DMS153 treated with DMSO at 0.1 percent for 48 hours (cell line): Measurements from ENCODE around the gene HNRNPU.
"Not testable (repeated sequence)": the region's sequence is repeated elsewhere in the genome, so short reads cannot be mapped to it uniquely, and the experiment has no call there.

Experiments used
- DNase-seq: peaks from one replicate; lab custom pipeline; 2025; ENCODE audit not compliant: unreplicated experiment; lab: John Stamatoyannopoulos, UW

HNRNPU gene

DNA sequence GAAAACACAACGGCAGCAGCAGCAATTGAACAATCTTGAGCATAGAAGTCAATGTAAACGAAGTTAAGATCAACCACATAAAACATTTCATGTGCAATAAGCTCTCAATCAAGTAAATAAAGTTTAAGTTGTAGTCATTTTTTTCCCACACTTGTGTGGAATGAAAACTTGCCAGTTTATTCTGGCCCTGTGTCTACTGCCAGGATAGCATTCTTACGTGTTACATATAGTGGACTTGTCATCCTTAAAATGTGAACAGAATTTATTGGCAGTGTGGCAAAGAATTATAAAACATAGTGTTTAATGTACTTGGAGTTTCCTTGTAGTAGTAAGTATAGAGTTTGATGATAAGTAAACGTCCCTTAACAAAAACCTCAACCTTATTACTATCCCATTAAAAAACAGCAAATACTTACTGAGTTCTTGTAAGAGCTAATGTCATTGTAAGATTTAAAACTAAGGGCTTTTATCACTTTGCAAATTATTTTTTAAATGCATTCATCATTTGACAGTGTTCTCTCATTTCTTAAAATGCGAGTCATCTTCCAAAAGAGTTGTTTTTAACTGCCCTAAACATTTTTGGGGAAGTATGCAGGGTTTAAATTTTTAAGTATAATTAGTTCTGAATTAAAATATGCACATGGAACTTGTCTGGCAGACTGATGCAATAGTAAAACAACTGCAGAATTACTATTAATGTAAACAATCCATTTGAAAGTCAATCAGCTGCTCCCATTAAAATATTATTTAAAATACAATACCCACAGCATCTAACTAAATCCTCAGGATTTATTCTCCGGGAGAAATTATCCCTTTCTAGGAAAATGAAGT, 21.0 kb downstream of the HNRNPU start:
- no peak for DNase-seq

- no peak for DNase-seq
Measured at GRCh38 chr1:244841273-244841927, 22.9 kb downstream of the HNRNPU start.

GRCh38 chr1:244840219-244840794, 24.0 kb downstream of the HNRNPU start:
- DNase-seq: no peak

- no peak for DNase-seq
Measured at GRCh38 chr1:244839656-244840055, 24.7 kb downstream of the HNRNPU start.

DNA sequence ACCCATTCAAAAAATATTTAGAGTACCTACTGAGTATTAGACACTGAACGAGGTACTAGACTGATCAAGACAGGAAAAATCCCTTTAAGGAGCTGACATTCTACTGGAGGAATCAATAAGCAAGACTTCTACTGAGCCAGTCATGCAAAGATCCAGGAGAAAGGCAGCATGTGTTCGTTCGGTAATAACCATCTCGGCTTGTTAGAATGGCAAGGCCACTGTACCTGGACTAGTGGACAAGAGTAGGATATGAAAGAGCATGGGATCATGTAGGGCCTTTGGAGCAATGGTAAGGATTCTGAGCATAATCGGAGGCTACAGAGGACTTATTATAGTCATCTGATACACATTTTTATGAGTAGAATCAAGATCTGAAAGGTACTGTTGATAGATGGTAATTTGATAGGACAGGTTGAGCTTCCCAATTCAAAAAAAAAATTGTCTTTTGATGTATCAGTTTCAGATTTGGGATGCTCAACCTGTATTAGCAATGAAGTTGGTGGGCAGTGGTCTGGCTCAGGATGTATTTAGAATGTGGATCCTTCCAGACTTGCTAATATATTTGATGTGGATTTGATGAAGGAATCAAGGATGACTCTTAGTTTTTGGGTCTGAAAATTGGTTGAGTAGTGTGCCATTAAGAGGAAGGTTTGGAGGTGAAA, 26.6 kb downstream of the HNRNPU start:
- DNase-seq: no peak

DNA sequence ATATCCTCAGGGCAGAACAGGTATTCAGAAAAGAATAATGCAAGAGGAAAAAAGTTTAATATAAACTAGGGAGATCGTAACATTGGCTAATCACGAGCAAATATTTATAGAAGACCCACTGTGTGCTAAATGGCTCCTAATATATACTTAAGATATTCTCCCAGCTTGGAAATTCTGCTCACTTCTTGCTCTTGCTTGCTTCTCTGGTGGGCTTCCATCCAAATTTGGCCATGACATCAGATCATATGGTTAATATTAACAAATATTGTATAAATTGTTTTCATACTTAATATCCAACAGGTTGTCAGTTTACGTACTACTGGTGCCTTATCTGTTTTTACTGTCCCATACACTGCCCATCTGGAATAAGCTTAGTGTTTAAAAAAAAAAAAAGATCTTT, 27.8 kb downstream of the HNRNPU start:
- no peak for DNase-seq

- DNase-seq: peak; percentile 49
Measured at GRCh38 chr1:244836135-244836521, 28.2 kb downstream of the HNRNPU start.

DNA sequence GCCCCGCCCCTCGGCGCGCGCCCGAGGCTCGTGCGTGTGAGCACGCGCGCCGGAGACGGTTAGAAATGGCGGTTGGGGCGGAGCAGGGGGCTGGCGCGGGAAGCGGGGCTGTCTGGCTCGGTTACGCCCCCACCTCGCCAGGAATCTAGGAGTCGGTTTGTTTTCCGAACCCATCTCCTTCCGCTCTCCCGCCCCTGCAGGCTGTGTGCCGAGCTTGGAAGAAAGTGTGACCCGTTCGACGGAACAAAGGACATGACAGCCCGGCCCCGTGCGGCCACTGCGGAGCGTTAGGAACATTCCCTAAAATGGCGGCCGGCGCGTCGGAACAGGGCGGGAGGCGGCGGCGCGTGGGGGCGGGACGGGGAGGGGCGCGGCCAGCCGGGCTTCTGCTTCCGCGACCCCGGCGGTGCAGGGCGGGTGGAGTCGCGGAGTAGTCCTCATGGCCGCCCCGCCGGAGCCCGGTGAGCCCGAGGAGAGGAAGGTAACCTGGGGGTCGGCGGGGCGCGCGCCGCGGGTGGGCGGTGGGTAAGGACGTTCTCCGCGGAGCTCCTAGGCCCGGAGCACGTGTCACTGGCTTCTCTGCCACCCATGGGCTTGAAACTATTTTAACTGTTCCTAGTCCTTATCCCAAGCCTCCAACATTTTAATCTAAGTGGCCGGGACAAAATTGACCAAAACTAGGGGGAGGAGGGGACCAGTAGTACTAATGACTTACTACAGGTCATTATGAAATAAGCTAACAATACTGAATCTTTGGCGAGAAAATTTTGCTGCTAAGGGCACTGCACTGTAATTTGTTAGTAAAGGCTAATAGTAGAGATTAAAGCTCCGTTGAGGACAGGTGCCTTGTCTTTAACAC, 28.8 kb downstream of the HNRNPU start, which contains the start of gene COX20:
Gene COX20 (plus strand): TSS at position 383 of the 859 bp plus-strand sequence. CDS start 57 bp downstream, at position 440.
- peak; percentile 90 for DNase-seq

DNA sequence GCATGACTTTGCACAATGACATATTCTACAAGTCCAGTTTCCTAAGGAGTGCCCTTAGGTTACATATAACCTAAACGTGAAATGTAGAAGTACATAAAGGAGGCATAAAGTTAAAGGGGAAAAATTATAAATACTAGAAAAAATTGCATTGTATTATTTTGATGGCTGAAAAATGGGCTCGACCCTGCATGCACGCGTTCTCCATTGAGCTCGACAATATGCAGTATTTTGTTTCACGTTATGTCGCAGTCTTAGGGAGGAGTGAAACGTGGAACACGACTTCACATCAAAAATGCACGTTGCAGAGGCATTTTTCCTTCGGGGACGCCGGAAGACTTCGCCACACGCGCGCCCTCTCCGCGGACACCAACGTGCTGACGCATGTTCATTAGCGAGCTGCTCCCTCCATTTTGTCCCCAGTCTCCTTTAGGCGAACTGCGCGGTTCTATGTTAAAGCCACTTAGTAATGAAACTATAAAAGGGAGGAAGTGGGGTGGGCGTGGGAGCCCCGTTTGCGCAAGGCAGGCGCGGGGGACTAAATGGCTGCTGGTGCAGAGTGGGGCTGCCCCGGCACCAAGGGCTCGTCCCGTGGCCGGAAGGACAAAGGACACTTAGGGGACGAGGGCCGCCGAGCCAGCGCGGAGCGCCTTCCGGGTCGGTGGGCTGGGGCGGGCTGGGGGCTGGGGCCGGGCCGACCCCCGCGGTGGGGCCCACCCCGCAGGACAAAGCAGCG, 29.6 kb downstream of the HNRNPU start:
- DNase-seq: peak; percentile 94

GRCh38 chr1:244833734-244834542, 30.4 kb downstream of the HNRNPU start:
- DNase-seq: peak; percentile 89

DNA sequence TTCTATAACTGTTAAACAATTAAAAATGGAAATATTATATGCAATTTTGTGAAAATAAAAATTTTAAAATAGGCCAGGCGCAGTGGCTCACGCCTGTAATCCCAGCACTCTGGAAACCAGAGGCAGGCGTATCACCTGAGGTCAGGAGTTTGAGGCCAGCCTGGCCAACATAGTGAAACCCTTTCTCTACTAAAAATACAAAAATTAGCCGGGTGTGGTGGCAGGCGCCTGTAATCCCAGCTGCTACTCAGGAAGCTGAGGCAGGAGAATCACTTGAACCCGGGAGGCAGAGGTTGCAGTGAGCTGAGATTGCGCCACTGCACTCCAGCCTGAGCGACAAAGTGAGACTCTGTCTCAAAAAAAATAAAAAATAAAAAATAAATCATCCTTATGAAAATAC, 31.1 kb downstream of the HNRNPU start:
- not testable (repeated sequence) for DNase-seq

GRCh38 chr1:244830639-244831038, 33.7 kb downstream of the HNRNPU start:
- no peak for DNase-seq

GRCh38 chr1:244826712-244827111, 37.6 kb downstream of the HNRNPU start:
- no peak for DNase-seq

GRCh38 chr1:244822878-244823277, 41.5 kb downstream of the HNRNPU start:
- DNase-seq: no peak

DNA sequence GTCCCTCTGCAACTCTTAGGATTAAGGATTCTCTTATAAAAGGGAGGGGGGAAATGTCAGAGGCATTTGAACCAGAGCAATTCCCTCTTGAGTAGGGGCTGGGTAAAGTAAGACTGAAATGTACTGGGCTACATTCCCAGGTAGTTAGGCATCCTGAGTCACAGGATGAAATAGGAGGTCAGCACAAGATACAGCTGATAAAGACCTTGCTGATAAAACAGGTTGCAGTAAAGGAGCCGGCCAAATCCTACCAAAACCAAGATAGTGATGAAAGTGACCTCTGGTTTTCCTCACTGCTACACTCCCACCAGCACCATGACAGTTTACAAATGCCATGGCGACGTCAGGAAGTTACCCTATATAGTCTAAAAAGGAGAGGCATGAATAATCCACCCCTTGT, 43.2 kb downstream of the HNRNPU start:
- no peak for DNase-seq

DNA sequence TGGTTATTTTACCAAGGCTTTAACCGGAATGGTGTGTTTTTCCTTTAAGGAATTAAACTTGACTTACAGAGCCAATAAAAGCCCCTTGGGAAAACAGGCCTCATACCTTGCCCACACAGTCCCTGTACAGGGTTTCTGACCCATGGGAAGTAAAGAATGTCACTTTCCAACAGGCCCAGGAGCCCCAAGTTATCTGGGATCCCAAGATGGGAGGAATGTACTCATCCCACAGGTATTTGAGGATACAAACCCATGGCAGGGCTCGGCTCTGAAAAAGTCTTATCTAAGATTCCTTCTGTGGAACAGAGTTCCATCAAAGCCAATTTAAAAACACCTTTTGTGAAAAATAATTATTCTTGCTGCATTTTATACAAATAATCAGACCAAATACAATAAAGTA, 44.2 kb downstream of the HNRNPU start:
- no peak for DNase-seq

GRCh38 chr1:244817415-244817894, 46.9 kb downstream of the HNRNPU start:
- DNase-seq: no peak

GRCh38 chr1:244815600-244816099, 48.7 kb downstream of the HNRNPU start:
- no peak for DNase-seq

DNA sequence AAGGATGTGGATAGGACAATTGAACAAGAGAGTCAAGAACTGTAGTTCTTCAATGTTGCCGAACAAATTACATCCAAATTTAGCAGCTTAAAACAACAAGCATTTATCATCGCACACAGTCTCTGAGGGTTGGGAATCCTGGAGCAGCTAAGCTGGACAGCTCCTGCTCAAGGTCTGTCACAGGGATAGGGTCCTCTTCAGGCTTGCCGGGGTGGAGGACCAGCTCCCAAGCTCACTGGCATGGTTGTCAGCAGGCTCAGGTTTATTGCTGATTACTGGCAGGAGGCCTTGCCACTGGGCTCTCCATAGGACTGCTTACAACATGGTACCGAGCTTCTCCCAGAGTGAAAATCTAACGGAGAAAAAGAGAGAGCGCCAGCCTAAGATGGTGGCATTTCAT, 51.0 kb downstream of the HNRNPU start:
- no peak for DNase-seq
